HepG2 (cell line): ENCODE data around the gene LIME1. TPM values are rescaled to one million over a fixed set of nuclear protein-coding genes. Genes with fewer than 3 reads are reported as not detected.
A peak's percentile ranks its signal among the peaks of the same experiment; 100 is the strongest.

ENCODE experiments used
- CHCHD3 ChIP-seq: sonication (generic); formaldehyde crosslinking; IDR thresholded peaks from 2 replicates; pipeline ENCODE4 v1.8.0; 2022; ENCODE audit warnings: mild to moderate bottlenecking, missing genetic modification reagents, moderate library complexity
- CREM ChIP-seq, 2 experiments: sonication (generic) in 1 of 2; formaldehyde crosslinking in 1 of 2; IDR thresholded peaks; 2 replicates each; pipeline versions ENCODE4 v1.4.0 to v1.6.1; 2016 to 2020; ENCODE audit warnings: antibody characterized with exemption in 1 of 2, mild to moderate bottlenecking in 1 of 2, missing genetic modification reagents in 1 of 2
- DNMT1 ChIP-seq: sonication (generic); formaldehyde crosslinking; IDR thresholded peaks from 2 replicates; pipeline ENCODE4 v1.5.1; 2020; ENCODE audit warnings: mild to moderate bottlenecking, missing genetic modification reagents
- ERF ChIP-seq: IDR thresholded peaks from 2 replicates; pipeline ENCODE4 v1.6.1; 2018; ENCODE audit warnings: missing biosample characterization, missing genetic modification reagents
- GABPA ChIP-seq, 2 experiments: IDR thresholded peaks; 2 replicates each; pipeline ENCODE4 v1.6.1; 2011 to 2016; ENCODE audit warnings: low read depth in 2 of 2, low read length in 1 of 2, missing biosample characterization in 1 of 2, missing genetic modification characterization in 1 of 2
- HES4 ChIP-seq: sonication (generic); formaldehyde crosslinking; IDR thresholded peaks from 2 replicates; pipeline ENCODE4 v1.9.0; 2021; ENCODE audit warnings: mild to moderate bottlenecking, missing genetic modification reagents, borderline replicate concordance
- MIER3 ChIP-seq: IDR thresholded peaks from 2 replicates; pipeline ENCODE4 v1.6.1; 2016; ENCODE audit warnings: missing compliant biosample characterization, borderline replicate concordance
- NBN ChIP-seq: fragments of 450-650 bp; conservative IDR thresholded peaks from 2 replicates; pipeline ENCODE4 v1.6.1; 2017
- NCOR1 ChIP-seq: fragments of 200-600 bp; sonication (generic); IDR thresholded peaks from 2 replicates; pipeline ENCODE4 v1.7.0; 2017; ENCODE audit warnings: antibody characterized with exemption, low read length, borderline replicate concordance
- NFKBIZ ChIP-seq: IDR thresholded peaks from 2 replicates; pipeline ENCODE4 v1.6.1; 2018; ENCODE audit warnings: missing genetic modification reagents, missing compliant biosample characterization
- NR2F2 ChIP-seq: IDR thresholded peaks from 2 replicates; pipeline ENCODE4 v1.6.1; 2012; ENCODE audit warnings: low read depth, inconsistent platforms, borderline replicate concordance
- SMC3 ChIP-seq: IDR thresholded peaks from 2 replicates; pipeline ENCODE4 v1.6.1; 2011; ENCODE audit warnings: low read length, improper control_type of control experiment
- SOX6 ChIP-seq, 2 experiments: fragments of 450-650 bp in 1 of 2; sonication (generic) in 1 of 2; formaldehyde crosslinking in 1 of 2; IDR thresholded peaks; 2 replicates each; pipeline versions ENCODE4 v1.4.0 to v1.6.1; 2017 to 2020; ENCODE audit warnings: antibody characterized with exemption in 1 of 2, mild to moderate bottlenecking in 1 of 2, missing genetic modification reagents in 1 of 2
- YY1 ChIP-seq: IDR thresholded peaks from 2 replicates; pipeline ENCODE4 v1.6.1; 2011; ENCODE audit warnings: low read length, low read depth, moderate library complexity, mild to moderate bottlenecking; ENCODE audit not compliant: insufficient read depth, insufficient replicate concordance
- ZBTB7B ChIP-seq: sonication (generic); formaldehyde crosslinking; IDR thresholded peaks from 2 replicates; pipeline ENCODE4 v1.4.0; 2020; ENCODE audit warnings: missing genetic modification reagents
- ZFP36L1 ChIP-seq: sonication (generic); formaldehyde crosslinking; IDR thresholded peaks from 2 replicates; pipeline ENCODE4 v1.8.0; 2022; ENCODE audit warnings: mild to moderate bottlenecking, missing genetic modification reagents, moderate library complexity
- ZFP41 ChIP-seq: sonication (generic); formaldehyde crosslinking; IDR thresholded peaks from 2 replicates; pipeline ENCODE4 v1.4.0; 2020; ENCODE audit warnings: mild to moderate bottlenecking, missing genetic modification reagents, borderline replicate concordance
- ZNF12 ChIP-seq: sonication (generic); formaldehyde crosslinking; IDR thresholded peaks from 2 replicates; pipeline ENCODE4 v1.5.0; 2020; ENCODE audit warnings: missing genetic modification reagents
- ZNF230 ChIP-seq: sonication (generic); formaldehyde crosslinking; IDR thresholded peaks from 2 replicates; pipeline ENCODE4 v1.4.0; 2020; ENCODE audit warnings: mild to moderate bottlenecking, missing genetic modification reagents
- ZNF33B ChIP-seq: sonication (generic); formaldehyde crosslinking; IDR thresholded peaks from 2 replicates; pipeline ENCODE4 v1.5.1; 2020; ENCODE audit warnings: mild to moderate bottlenecking, missing genetic modification reagents
- ZNF512 ChIP-seq: sonication (generic); formaldehyde crosslinking; IDR thresholded peaks from 2 replicates; pipeline ENCODE4 v1.4.0; 2020; ENCODE audit warnings: mild to moderate bottlenecking, missing genetic modification reagents
- ZNF607 ChIP-seq: sonication (generic); formaldehyde crosslinking; IDR thresholded peaks from 2 replicates; pipeline ENCODE4 v1.5.1; 2020; ENCODE audit warnings: missing genetic modification reagents, mild to moderate bottlenecking, borderline replicate concordance
- ZNF678 ChIP-seq: sonication (generic); formaldehyde crosslinking; IDR thresholded peaks from 2 replicates; pipeline ENCODE4 v1.4.0; 2020; ENCODE audit warnings: mild to moderate bottlenecking, missing genetic modification reagents
- polyA plus RNA-seq, 8 experiments: library from polyadenylated mRNA; depleted of rRNA in 3 of 8; stranded (reverse) in 7 of 8; unstranded in 1 of 8; fragments of >200 nt; fragmentation: Illumina TruSeq in 4 of 8; extraction: Trizol in 4 of 8; gene quantifications; 2 replicates each; pipeline versions ENCODE4 v1.2.1 to v1.2.3, GENCODE V29; 2011 to 2016; ENCODE audit warnings: low read depth in 4 of 8, missing spikeins in 1 of 8, mixed read lengths in 1 of 8; ENCODE audit not compliant: insufficient read depth in 1 of 8
- total RNA-seq, 5 experiments: library from RNA; depleted of rRNA; stranded (reverse); fragments of >200 nt; fragmentation: Illumina TruSeq; extraction: Trizol; gene quantifications; 2 replicates each; pipeline ENCODE4 v1.2.3, GENCODE V29; 2016; ENCODE audit warnings: low read depth in 1 of 5
- TF ChIP-seq, protein P1 (sequence below): sonication (generic); IDR thresholded peaks from 2 replicates; pipeline ENCODE4 v1.6.1; 2016; ENCODE audit warnings: low read depth, borderline replicate concordance
- TF ChIP-seq, protein P2 (sequence below): sonication (generic); formaldehyde crosslinking; IDR thresholded peaks from 2 replicates; pipeline ENCODE4 v1.4.0; 2020; ENCODE audit warnings: missing genetic modification reagents, borderline replicate concordance

The LIME1 gene
- total and polyA plus RNA-seq, 2 of the 13 experiments (the other 11 are each of a cell fraction or from before 2014, with no cell fraction given) = 13.0 to 61.5 TPM

DNA sequence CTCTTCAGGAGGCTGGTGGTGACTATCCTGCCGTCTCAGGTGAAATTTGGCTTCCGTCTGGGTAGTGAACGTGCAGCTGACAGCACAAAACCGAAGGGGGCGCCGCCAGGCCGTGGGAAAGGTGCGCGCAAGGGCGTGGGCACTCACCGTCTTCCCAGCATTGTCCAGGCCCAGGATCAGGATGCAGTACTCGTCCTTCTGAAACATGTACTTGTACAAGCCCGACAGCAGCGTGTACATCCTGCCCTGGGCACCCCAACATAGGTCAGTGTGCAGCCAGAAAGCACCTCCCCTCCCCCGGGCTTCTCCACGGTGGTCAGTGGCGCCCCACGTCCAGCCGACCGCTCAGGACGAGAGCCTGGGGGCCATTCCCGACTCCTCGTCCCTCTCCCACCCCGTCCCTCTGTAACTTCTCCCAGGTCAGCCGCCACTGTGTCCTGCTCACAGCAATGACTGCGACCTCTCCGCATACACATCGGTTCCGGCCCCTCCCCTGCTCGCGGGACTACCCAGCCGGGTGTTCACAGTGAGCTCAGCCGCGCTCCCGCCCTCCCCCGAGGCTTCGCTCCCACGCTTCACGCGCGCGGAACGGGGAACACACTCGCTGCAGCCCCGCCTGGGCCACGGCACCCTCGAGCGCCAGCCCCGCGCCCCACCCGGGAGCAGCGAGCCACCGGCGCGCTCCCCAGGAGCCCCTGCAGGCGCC is 29.5 kb upstream of the LIME1 start (continued):
- no peak for TF ChIP-seq ZNF512 (CRISPR knock-in tag)
- TF ChIP-seq ERF (CRISPR knock-in tag) = peak; percentile 85
- peak; percentile 48 for TF ChIP-seq YY1
- TF ChIP-seq HES4 (CRISPR knock-in tag) = no peak; the same call in 1 of the 2 replicates
- peak; percentile 26; the same call in 1 of the 2 replicates for TF ChIP-seq ZNF12
- 0 out of 2 replicates have a peak, but pooled peaks have one; percentile 57 for TF ChIP-seq ZFP36L1 (CRISPR knock-in tag)
- TF ChIP-seq ZBTB7B (CRISPR knock-in tag) = no peak
- TF ChIP-seq ZNF607 = peak; percentile 19; the same call in 1 of the 2 replicates
- TF ChIP-seq, protein P1, sequence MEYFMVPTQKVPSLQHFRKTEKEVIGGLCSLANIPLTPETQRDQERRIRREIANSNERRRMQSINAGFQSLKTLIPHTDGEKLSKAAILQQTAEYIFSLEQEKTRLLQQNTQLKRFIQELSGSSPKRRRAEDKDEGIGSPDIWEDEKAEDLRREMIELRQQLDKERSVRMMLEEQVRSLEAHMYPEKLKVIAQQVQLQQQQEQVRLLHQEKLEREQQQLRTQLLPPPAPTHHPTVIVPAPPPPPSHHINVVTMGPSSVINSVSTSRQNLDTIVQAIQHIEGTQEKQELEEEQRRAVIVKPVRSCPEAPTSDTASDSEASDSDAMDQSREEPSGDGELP = peak; percentile 76; the same call in 1 of the 2 replicates
- peak; percentile 89 for TF ChIP-seq SMC3
- TF ChIP-seq DNMT1 (CRISPR knock-in tag) = peak; percentile 47; the same call in 1 of the 2 replicates
- no peak for TF ChIP-seq NFKBIZ (CRISPR knock-in tag)
- TF ChIP-seq, protein P2, sequence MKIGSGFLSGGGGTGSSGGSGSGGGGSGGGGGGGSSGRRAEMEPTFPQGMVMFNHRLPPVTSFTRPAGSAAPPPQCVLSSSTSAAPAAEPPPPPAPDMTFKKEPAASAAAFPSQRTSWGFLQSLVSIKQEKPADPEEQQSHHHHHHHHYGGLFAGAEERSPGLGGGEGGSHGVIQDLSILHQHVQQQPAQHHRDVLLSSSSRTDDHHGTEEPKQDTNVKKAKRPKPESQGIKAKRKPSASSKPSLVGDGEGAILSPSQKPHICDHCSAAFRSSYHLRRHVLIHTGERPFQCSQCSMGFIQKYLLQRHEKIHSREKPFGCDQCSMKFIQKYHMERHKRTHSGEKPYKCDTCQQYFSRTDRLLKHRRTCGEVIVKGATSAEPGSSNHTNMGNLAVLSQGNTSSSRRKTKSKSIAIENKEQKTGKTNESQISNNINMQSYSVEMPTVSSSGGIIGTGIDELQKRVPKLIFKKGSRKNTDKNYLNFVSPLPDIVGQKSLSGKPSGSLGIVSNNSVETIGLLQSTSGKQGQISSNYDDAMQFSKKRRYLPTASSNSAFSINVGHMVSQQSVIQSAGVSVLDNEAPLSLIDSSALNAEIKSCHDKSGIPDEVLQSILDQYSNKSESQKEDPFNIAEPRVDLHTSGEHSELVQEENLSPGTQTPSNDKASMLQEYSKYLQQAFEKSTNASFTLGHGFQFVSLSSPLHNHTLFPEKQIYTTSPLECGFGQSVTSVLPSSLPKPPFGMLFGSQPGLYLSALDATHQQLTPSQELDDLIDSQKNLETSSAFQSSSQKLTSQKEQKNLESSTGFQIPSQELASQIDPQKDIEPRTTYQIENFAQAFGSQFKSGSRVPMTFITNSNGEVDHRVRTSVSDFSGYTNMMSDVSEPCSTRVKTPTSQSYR (CRISPR knock-in tag) = peak; percentile 28; the same call in 1 of the 2 replicates
- TF ChIP-seq NCOR1 = peak; percentile 0; the same call in 1 of the 2 replicates
- TF ChIP-seq ZNF678 (CRISPR knock-in tag) = no peak
- TF ChIP-seq GABPA (IDR thresholded peaks at IDR 0.05; ENCODE audit: low read depth, low read length) = no peak
- peak; percentile 63 for TF ChIP-seq GABPA (CRISPR knock-in tag; IDR thresholded peaks at IDR 0.05; ENCODE audit: low read depth)
- TF ChIP-seq CREM (IDR thresholded peaks at IDR 0.05) = no peak; the same call in 1 of the 2 replicates
- 0 out of 2 replicates have a peak, but pooled peaks have one; percentile 19 for TF ChIP-seq CREM (CRISPR knock-in tag; IDR thresholded peaks at IDR 0.05)
- peak; percentile 94 for TF ChIP-seq MIER3 (CRISPR knock-in tag)
- peak; percentile 6; the same call in 1 of the 2 replicates for TF ChIP-seq ZNF230 (CRISPR knock-in tag)
- TF ChIP-seq SOX6 (IDR thresholded peaks at IDR 0.05) = no peak
- TF ChIP-seq SOX6 (CRISPR knock-in tag; IDR thresholded peaks at IDR 0.05) = peak; percentile 43; the same call in 1 of the 2 replicates
- TF ChIP-seq ZFP41 = peak; percentile 15; the same call in 1 of the 2 replicates
- no peak for TF ChIP-seq NR2F2
- TF ChIP-seq ZNF33B (CRISPR knock-in tag) = no peak
- TF ChIP-seq CHCHD3 = peak; percentile 64; the same call in 1 of the 2 replicates
- no peak for TF ChIP-seq NBN
